ENCODE data around the gene RAX2. TPM values are rescaled to one million over a fixed set of nuclear protein-coding genes. Genes with fewer than 3 reads are reported as not detected.

The RAX2 gene
- total and polyA plus RNA-seq, 2 of the 13 experiments (the other 11 are each of a cell fraction or from before 2014, with no cell fraction given), result not detected

GRCh38 chr19:3784607-3785450, 12.8 kb upstream of the RAX2 start:
- TF ChIP-seq NR0B2 (CRISPR knock-in tag; IDR thresholded peaks at IDR 0.05), result no peak
- TF ChIP-seq ZNF891 (CRISPR knock-in tag; IDR thresholded peaks at IDR 0.05), result no peak
- TF ChIP-seq ZNF513 (CRISPR knock-in tag; conservative IDR thresholded peaks at IDR 0.05), result no peak
- TF ChIP-seq ZNF275 (CRISPR knock-in tag; IDR thresholded peaks at IDR 0.05; ENCODE audit: borderline replicate concordance), result no peak
- no peak for TF ChIP-seq PHF20 (CRISPR knock-in tag; IDR thresholded peaks at IDR 0.05)
- no peak for TF ChIP-seq XRCC5 (optimal IDR thresholded peaks at IDR 0.05; ENCODE audit: low read length)
- TF ChIP-seq GMEB1 (CRISPR knock-in tag; IDR thresholded peaks at IDR 0.05; ENCODE audit: borderline replicate concordance), result no peak
- no peak for TF ChIP-seq ZNF724P (CRISPR knock-in tag; IDR thresholded peaks at IDR 0.05; ENCODE audit: borderline replicate concordance)
- no peak for TF ChIP-seq SMAD1 (CRISPR knock-in tag; IDR thresholded peaks at IDR 0.05; ENCODE audit: borderline replicate concordance, low read depth)
- no peak for TF ChIP-seq ZNF235 (CRISPR knock-in tag; IDR thresholded peaks at IDR 0.05; ENCODE audit: borderline replicate concordance)
- Histone ChIP-seq H4K20me1 (ENCODE audit: insufficient read depth, low read length) (no peaks in the 10 kb centered on the region), H3K4me2 (ENCODE audit: low read depth, low read length) (peak overlapping the region; percentile 23; the same call in 1 of the 2 replicates), H3K36me3 (replicated peaks in 1 of 2; ENCODE audit: control insufficient read depth in 1 of 2, insufficient read depth in 2 of 2, low read length in 2 of 2) (no peaks in the 10 kb centered on the region), H3K79me2 (ENCODE audit: insufficient read depth, low read length) (no peaks in the 10 kb centered on the region), H3K4me3 (replicated peaks in 1 of 3; ENCODE audit: insufficient read depth in 1 of 3, low read depth in 2 of 3, low read length in 3 of 3) (no peak overlapping the region; a peak in 1 of 6 replicates), H2AFZ (ENCODE audit: low read length) (no peak overlapping the region), H3K27me3 (ENCODE audit: control insufficient read depth in 1 of 2, insufficient read depth in 2 of 2, low read length in 2 of 2) (peaks cover 11 to 31% of the 10 kb centered on the region in 2 experiments; a peak in 4 of 5 replicates), H3K9me3 (ENCODE audit: low read length) (peaks cover 18% of the 10 kb centered on the region), H3K27ac (ENCODE audit: extremely low read length, insufficient read depth, low read length) (no peak overlapping the region), H3K4me1 (ENCODE audit: insufficient read depth, low read length) (0 out of 2 replicates have a peak, but pooled peaks cover 5% of the 10 kb centered on the region), H3K9ac (ENCODE audit: insufficient read depth, low read depth, low read length) (no peak overlapping the region)
- POLR2A ChIA-PET, result no interaction called here
- in situ Hi-C loops (cut with HindIII; ENCODE audit: extremely low pct_ligation_motif_present, low pct_unique_long_range_greater_than_20kb), result no loop called here
- BruUV-seq (replicated peaks), result no TSS peak
- CTCF ChIA-PET (ENCODE audit: low intra/inter-chr PET ratio, low total read pairs), result no interaction called here
- DNase-seq (ENCODE audit: low spot score) (no peak), FAIRE-seq (no peak), ATAC-seq (peak; percentile 21)
- WGBS (ENCODE audit: low lambda C conversion rate), result 3% methylated on average over 17 of the region's 25 CpGs
- intact Hi-C loops (cut with micrococcal nuclease; ENCODE audit: unreplicated experiment), result no loop called here
